ENCODE measurements around the gene GALC.

The GALC gene

GRCh38 chr14:87998482-87998881 is 5.5 kb upstream of the GALC start:
- H3K4me3 ChIP-seq (ENCODE audit: low read depth, low read length) = no peak overlapping the region
- TF ChIP-seq CTCF (IDR thresholded peaks at IDR 0.05; ENCODE audit: low read depth, low read length) = no peak

GRCh38 chr14:87996291-87996592 is 3.3 kb upstream of the GALC start:
- H3K4me3 ChIP-seq (ENCODE audit: low read depth, low read length) = no peak overlapping the region
- TF ChIP-seq CTCF (IDR thresholded peaks at IDR 0.05; ENCODE audit: low read depth, low read length) = no peak

GRCh38 chr14:87995500-87996290 is 2.7 kb upstream of the GALC start:
- no peak for TF ChIP-seq CTCF (IDR thresholded peaks at IDR 0.05; ENCODE audit: low read depth, low read length)
- H3K4me3 ChIP-seq (ENCODE audit: low read depth, low read length) = no peak overlapping the region

DNA sequence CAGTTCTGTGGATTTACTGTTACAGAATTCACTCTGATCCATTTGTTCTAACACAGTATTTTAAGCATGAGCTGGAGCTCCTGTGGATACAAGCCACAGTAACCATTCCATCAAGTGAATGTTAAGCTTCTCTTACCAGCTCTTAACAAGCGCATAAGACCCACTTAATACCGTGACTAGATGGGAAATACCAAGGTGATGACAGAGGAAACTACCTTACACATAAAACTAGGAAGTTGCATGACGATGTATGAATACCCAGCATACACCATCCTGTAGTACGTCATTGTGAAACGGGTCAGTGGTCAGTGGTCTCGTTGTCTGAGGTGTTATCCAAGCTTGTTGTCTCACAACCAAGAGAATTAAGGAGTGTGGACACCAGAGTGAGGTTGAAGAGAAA is 2.0 kb upstream of the GALC start:
- no peak for TF ChIP-seq CTCF (IDR thresholded peaks at IDR 0.05; ENCODE audit: low read depth, low read length)
- no peak overlapping the region for H3K4me3 ChIP-seq (ENCODE audit: low read depth, low read length)

DNA sequence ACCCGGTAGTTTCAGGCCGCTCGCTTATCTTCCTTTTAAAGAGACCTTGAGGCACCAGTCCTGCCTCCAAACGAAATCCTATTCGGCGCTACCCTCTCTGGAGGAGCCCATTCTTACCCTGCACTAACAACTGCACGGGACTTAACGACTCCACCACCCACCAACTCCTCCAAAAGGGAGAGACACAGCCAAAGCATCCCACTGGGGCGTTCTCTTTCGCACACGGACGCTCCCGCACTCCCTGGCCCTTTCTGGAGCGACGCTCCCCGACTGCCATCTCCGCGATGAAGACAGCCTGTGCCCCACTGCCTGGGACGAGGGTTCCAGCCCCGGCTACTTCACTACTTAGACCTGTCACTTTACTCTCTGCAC is 650 bp downstream of the GALC start:
- peak overlapping the region; percentile 64 for H3K4me3 ChIP-seq (ENCODE audit: low read depth, low read length)
- no peak for TF ChIP-seq CTCF (IDR thresholded peaks at IDR 0.05; ENCODE audit: low read depth, low read length)

GRCh38 chr14:87990682-87991081 is 2.3 kb downstream of the GALC start:
- TF ChIP-seq CTCF (IDR thresholded peaks at IDR 0.05; ENCODE audit: low read depth, low read length) = no peak

GRCh38 chr14:87989956-87990299 is 3.1 kb downstream of the GALC start:
- no peak overlapping the region for H3K4me3 ChIP-seq (ENCODE audit: low read depth, low read length)
- TF ChIP-seq CTCF (IDR thresholded peaks at IDR 0.05; ENCODE audit: low read depth, low read length) = no peak

More at GRCh38 chr14:87990682-87991081, 2.3 kb downstream of the GALC start:
- H3K4me3 ChIP-seq (ENCODE audit: low read depth, low read length) = no peak overlapping the region
